HG03025 (cell line): ENCODE results near the gene TMEM63B.
"Not testable (repeated sequence)": the region's sequence is repeated elsewhere in the genome, so short reads cannot be mapped to it uniquely, and the experiment has no call there.

ENCODE experiments used
- ATAC-seq: cut with Tn5 transposase; IDR thresholded peaks from one replicate; pipeline ENCODE4 v1.9.1; 2021; ENCODE audit warnings: mild to moderate bottlenecking, moderate library complexity; ENCODE audit not compliant: unreplicated experiment, low FRiP score

Gene TMEM63B

DNA sequence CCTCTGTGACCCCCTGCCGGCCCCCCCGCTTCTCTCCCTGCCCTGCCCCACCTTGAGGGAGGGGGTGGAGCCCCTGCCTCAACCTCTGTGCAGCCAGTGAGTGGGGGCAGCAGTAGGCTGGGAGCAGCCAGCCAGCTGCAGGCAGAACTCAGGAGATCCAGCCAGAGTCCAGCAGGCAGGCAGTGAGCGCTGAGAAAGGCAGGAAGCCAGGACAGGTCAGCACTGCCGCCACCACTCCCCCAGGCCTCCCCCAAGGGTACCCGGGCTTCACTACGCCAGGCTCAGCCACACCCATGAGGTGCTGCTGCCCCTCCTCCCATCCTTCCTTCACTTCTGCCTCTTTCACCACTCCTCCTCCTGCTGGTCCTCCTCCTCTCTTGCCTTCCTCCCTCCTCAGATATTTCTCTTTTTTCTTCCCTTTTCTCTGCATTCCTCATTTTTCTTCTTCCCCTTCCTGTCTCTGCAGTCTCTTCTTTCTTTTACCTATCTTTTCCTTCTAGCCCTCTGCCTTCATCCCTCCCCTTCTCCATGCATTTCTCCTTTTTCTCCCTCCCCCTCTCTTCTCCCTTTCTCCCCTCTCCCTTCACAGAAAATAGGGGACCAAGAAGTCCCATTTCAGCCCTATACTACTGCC, 11.5 kb downstream of the TMEM63B start:
- no peak for ATAC-seq

DNA sequence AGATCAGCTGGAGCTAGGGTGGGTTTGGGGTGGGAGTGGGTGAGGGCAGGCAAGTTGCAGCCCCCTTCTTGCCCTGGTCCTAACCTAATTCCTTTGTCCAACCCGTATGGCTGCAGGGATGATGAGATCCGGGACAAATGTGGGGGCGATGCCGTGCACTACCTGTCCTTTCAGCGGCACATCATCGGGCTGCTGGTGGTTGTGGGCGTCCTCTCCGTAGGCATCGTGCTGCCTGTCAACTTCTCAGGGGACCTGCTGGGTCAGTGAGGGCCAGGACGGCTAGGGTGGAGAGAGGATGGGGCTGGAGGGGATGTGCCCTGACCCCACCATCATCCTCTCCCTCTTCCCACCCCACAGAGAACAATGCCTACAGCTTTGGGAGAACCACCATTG, 12.0 kb downstream of the TMEM63B start:
- ATAC-seq, result no peak

DNA sequence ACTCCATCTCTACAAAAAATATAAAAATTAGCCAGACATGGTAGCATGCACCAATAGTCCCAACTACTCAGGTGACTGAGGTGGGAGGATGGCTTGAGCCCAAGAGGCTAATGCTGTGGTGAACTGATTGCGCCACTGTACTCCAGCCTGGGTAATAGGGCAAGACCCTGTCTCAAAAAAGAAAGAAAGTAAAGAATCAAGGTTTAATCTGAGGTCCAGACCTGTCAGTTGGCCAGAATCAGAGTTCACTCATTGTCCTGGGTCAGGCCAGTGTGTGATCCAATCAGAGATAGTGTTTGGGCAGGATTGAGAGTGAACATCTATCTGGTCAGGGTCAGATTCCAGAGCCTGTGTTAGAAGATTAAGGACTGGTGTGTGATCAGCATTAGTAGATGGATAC, 15.5 kb downstream of the TMEM63B start:
- no peak for ATAC-seq

- no peak for ATAC-seq
These were observed 16.4 kb downstream of the TMEM63B start for GRCh38 chr6:44143731-44144130.

DNA sequence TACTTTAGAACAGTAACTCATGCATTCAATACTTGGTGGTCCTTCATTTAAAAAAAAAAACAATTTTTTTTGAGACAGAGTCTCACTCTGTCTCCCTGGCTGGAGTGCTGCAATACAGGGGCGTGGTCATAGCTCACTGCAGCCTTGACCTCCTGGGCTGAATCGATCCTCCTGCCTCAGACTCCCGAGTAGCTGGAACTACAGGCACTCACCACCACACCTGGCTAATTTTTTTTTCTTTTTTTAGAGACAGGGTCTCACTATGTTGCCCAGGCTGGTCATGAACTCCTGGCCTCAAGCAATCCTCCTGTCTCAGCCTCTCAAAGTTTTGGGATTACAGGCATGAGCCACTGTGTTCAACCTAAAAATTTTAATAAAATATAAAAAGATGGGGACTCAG, 17.2 kb downstream of the TMEM63B start:
- not testable (repeated sequence) for ATAC-seq

- no peak for ATAC-seq
These were observed 18.5 kb downstream of the TMEM63B start for GRCh38 chr6:44145839-44146238.

DNA sequence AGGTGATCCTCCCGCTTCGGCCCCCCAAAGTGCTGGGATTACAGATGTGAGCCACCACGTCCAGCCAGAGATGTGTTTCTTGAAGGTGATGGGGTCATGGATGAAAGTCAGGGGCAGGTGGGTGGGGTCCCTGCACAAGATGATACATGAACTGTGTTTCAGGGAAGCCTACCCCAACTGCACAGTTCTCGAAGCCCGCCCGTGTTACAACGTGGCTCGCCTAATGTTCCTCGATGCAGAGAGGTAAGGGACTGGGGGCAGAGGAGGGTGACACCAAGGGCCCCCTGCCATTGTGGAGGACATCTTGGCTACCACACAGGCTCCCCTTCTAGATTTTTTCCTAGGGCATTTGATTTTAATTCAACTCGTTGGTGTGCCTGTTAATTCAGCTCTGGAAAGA, 19.3 kb downstream of the TMEM63B start:
- ATAC-seq, result no peak

DNA sequence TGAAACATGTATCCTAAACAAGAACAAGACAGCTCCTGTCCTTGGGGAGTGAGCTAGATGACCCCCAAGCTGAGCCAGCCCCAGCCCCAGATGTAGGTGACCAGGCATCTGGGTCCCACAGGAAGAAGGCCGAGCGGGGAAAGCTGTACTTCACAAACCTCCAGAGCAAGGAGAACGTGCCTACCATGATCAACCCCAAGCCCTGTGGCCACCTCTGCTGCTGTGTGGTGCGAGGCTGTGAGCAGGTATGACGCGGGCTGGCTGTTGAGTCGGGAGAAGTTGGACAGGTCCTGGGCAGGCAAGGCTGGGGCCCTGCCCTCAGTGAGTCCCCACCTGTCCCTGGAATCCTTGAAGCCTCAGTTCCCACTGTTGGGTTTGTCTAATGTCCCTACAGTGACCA, 19.9 kb downstream of the TMEM63B start:
- no peak for ATAC-seq

DNA sequence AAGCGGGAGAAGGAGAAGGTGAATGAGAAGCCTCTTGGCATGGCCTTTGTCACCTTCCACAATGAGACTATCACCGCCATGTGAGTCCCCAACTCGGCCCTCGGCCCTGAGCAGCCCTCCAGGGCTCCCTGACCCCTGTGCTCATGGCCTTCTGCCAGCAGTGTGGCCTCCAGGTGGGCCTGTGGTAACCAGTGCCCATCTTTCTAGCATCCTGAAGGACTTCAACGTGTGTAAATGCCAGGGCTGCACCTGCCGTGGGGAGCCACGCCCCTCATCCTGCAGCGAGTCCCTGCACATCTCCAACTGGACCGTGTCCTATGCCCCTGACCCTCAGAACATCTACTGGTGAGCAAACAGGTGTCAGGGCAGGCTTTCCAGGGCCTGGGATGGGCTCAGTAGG, 21.0 kb downstream of the TMEM63B start:
- no peak for ATAC-seq

- no peak for ATAC-seq
These were observed 22.1 kb downstream of the TMEM63B start for GRCh38 chr6:44149369-44150012.

DNA sequence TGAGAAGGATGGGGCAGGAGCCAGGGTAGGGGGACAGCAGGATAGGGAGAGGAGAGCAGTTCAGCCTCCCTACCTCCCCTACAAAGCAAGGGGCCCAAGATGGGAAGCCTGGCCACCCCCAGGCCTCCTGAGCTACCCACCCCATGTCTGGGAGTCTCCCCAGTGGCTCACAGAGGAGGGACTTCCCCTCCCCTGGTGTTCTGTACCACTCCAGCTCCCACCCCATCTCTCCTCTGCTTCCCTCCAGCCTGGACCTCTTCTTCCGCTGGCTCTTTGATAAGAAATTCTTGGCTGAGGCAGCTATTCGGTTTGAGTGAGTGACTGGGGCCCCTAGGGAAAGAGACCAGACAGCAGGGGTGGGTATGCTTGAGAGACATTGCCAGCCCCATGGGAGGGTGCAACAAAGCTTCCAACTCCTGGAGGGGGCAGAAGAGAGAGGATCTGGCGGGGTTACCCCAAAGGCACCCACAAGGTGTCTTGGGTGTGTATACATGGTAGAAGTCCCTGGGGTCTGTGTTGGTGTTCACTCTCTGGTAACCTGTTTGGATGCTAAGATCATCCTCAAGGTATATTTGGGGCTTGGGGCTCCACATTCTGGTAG, 23.1 kb downstream of the TMEM63B start:
- ATAC-seq, result no peak

DNA sequence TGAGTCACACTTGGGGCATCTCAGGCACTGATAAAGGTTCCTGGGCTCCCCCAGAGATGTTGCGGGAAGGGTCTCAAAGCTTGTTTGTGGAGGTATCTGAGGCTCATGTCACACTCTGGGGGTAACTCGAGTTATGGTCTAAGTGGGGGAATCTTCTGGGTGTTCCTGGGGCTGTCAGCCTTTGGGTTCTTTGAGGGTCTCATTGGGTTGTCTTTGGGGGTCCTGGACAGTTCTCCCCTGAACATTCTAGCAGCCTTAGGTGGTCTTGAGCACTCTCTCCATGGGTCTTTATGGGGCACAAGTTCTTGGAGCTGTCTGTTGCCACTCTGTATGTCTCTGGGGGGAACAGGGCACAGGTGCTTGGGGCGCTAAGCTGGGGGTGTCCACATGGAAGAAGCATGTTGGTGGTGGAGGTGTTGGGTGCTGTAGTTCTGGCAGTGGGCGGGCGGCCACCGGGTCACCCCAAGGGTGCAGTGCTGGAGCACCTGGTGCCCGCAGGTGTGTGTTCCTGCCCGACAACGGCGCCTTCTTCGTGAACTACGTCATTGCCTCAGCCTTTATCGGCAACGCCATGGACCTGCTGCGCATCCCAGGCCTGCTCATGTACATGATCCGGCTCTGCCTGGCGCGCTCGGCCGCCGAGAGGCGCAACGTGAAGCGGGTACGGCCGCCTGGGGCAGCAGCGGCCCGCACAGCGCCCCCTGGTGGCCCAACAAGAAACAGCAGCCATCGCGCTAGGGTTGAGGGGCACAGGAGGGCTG, 24.2 kb downstream of the TMEM63B start:
- no peak for ATAC-seq

- ATAC-seq, result no peak
These were observed 24.7 kb downstream of the TMEM63B start for GRCh38 chr6:44152109-44152461.

DNA sequence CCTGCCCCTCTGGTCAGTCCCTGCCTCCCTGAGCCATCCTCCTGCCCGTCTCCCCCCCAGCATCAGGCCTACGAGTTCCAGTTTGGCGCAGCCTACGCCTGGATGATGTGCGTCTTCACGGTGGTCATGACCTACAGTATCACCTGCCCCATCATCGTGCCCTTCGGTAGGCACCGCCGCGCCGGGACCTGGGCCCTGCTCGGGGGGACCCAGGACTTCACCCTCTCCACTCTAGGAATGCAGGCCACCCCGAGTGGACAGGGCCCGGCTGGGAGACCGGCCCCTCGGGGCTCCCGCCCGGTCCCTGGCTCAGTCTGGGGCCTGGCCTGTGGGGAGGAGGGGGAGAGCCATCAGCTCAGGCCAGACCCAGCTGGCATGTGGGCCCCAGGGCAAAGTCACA, 25.2 kb downstream of the TMEM63B start:
- no peak for ATAC-seq

- no peak for ATAC-seq
These were observed 26.7 kb downstream of the TMEM63B start for GRCh38 chr6:44154067-44154466.

DNA sequence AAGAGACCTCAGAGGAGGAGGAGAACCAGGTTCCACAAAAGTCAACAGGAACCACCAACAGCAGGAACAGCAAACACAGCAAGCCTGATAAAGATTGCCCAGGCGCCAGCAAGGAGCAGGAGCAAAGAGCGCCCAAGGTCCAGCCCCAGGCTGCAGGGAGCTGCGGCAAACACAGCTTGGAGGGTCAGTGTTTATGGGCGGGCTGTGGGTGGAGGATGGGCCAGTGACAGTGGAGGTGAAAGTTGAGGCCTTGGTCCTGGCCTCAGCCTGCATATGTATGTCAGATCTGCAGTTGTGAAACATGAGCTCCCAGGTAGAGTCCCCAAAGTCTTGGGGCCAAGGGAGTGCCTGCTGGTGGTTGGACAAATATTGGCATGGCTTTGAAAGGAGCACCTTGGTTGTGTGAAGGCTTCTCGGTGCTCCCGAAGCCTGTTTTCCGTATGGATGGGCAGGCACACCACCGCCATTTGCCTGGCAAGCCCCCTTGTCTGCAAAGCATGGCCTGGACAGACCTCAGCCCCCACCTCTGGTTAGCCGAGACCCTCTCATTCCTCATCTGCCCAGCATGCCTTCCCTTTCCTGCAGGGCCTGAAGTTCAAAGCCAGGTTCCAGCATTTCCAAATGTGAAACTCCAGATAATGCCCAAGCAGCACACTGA, 29.3 kb downstream of the TMEM63B start:
- ATAC-seq, result no peak

GRCh38 chr6:44157152-44157521, 29.8 kb downstream of the TMEM63B start:
- ATAC-seq, result no peak

- ATAC-seq, result no peak
These were observed 31.4 kb downstream of the TMEM63B start, which contains the start of gene CAPN11 for GRCh38 chr6:44158770-44159228. TSS of gene CAPN11 (plus strand) at chr6:44158820. CDS start at chr6:44158849, 29 bp downstream.

DNA sequence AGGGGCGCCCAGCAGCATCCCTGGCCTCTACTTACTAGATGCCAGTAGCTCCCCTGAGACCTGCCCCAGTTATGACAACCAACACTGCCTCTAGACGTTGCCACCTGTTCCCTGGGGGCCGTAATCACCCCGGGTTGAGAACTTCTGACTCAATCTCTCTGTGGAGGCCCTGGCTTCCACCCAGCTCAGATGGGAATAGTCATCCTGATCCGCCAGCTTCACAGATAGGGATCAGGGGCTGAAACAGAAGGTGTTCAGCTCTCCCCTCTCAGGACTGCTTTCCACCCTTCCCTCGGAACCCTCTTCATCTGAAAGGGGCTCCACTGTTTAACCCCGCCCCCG, 34.6 kb downstream of the TMEM63B start:
- ATAC-seq, result no peak

DNA sequence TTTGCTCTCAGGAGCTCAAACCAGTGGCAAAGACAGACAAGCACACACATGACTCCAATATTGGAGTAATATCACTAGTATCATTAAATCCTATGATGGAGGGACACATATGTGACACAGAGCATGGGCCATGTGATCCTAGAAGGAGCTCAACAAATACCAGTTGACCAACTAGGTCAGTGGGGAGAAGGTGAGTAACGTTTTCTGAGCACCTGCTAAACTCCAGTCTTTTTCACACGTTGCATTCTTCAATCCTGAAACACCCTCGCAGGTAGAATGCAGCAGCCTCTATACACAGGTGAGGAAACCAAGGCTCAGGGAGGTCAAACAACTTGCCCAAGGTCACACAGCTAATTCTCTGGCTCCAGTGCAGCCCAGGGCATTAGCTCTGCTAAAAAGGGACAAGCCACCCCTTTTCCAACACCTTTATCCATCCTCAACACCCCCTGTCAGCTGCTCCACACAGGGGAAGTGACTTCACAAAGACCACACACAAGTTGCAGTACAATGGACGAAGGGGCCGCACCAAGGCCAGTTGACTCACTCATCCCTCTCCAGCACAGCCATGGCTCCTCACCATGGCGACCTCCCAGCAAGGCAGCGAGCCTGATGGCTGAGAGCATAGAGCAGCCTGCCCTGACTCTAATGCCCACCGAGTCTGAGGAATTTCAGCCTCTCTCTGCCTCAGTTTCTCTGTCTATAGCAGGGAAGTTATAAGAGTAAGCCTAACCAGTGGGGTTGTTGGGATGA, 35.7 kb downstream of the TMEM63B start:
- no peak for ATAC-seq
